ENCODE data around the gene NGLY1. TPM values are rescaled to one million over a fixed set of nuclear protein-coding genes. Genes with fewer than 3 reads are reported as not detected.

Gene NGLY1, protein sequence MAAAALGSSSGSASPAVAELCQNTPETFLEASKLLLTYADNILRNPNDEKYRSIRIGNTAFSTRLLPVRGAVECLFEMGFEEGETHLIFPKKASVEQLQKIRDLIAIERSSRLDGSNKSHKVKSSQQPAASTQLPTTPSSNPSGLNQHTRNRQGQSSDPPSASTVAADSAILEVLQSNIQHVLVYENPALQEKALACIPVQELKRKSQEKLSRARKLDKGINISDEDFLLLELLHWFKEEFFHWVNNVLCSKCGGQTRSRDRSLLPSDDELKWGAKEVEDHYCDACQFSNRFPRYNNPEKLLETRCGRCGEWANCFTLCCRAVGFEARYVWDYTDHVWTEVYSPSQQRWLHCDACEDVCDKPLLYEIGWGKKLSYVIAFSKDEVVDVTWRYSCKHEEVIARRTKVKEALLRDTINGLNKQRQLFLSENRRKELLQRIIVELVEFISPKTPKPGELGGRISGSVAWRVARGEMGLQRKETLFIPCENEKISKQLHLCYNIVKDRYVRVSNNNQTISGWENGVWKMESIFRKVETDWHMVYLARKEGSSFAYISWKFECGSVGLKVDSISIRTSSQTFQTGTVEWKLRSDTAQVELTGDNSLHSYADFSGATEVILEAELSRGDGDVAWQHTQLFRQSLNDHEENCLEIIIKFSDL
- 18.3 and 26.5 TPM in 2 replicates for total RNA-seq

DNA sequence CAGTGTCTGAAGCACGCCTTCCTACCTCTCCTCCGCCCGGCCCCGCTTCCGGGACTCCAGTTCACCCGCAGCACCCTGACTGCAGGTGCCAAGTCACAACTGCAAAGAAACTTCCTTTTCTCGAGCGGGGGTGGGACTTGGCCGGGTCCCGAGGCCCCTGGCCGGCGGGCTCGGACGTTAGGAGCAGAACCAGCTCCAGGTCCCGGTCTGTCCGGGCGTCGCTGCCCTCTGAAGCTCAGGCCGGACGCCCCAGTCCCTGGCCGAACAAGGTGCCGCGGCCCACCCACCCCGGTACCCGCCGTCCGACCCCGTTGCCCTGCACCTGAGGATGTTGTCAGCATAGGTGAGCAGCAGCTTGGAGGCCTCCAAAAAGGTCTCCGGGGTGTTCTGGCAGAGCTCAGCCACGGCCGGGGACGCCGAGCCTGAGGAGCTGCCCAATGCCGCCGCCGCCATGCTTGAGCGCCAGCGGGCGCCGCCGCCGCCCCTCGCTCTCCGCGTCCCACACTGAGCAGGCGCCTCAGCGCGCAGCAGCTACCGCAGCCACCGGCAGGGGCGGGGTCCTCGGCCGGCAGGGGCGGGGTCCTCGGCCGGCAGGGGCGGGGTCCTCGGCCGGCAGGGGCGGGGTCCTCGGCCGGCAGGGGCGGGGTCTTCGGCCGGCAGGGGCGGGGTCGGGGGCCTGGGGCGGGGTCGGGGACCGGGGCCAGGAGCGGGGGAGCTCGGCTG lies at the start of gene NGLY1:
Gene NGLY1 (minus strand): TSS at position 506 of the 723 bp plus-strand sequence. CDS start 53 bp downstream, at position 453.
- no peak for DNase-seq (ENCODE audit: low read depth)
- peak within 1 kb of the TSS; percentile 85 for H3K4me3 ChIP-seq (ENCODE audit: low read depth, low read length)
- TF ChIP-seq, protein P1, sequence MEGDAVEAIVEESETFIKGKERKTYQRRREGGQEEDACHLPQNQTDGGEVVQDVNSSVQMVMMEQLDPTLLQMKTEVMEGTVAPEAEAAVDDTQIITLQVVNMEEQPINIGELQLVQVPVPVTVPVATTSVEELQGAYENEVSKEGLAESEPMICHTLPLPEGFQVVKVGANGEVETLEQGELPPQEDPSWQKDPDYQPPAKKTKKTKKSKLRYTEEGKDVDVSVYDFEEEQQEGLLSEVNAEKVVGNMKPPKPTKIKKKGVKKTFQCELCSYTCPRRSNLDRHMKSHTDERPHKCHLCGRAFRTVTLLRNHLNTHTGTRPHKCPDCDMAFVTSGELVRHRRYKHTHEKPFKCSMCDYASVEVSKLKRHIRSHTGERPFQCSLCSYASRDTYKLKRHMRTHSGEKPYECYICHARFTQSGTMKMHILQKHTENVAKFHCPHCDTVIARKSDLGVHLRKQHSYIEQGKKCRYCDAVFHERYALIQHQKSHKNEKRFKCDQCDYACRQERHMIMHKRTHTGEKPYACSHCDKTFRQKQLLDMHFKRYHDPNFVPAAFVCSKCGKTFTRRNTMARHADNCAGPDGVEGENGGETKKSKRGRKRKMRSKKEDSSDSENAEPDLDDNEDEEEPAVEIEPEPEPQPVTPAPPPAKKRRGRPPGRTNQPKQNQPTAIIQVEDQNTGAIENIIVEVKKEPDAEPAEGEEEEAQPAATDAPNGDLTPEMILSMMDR (conservative IDR thresholded peaks at IDR 0.05; ENCODE audit: low read depth, low read length) = no peak

GRCh38 chr3:25831578-25831977 lies 48.3 kb upstream of the NGLY1 start:
- DNase-seq (ENCODE audit: low read depth) = peak; percentile 48

GRCh38 chr3:25830373-25831280 lies 47.4 kb upstream of the NGLY1 start:
- TF ChIP-seq, protein P1 (conservative IDR thresholded peaks at IDR 0.05; ENCODE audit: low read depth, low read length) = no peak

More at GRCh38 chr3:25831578-25831977, 48.3 kb upstream of the NGLY1 start:
- H3K4me3 ChIP-seq (ENCODE audit: low read depth, low read length) = no peak overlapping the region
- TF ChIP-seq, protein P1 (conservative IDR thresholded peaks at IDR 0.05; ENCODE audit: low read depth, low read length) = peak; percentile 60

GRCh38 chr3:25826510-25826909 lies 43.3 kb upstream of the NGLY1 start:
- no peak for DNase-seq (ENCODE audit: low read depth)
- no peak overlapping the region for H3K4me3 ChIP-seq (ENCODE audit: low read depth, low read length)
- TF ChIP-seq, protein P1 (conservative IDR thresholded peaks at IDR 0.05; ENCODE audit: low read depth, low read length) = no peak

More at GRCh38 chr3:25830373-25831280, 47.4 kb upstream of the NGLY1 start:
- DNase-seq (ENCODE audit: low read depth) = no peak
- H3K4me3 ChIP-seq (ENCODE audit: low read depth, low read length) = no peak overlapping the region

- TF ChIP-seq, protein P1 (conservative IDR thresholded peaks at IDR 0.05; ENCODE audit: low read depth, low read length) = no peak
- no peak overlapping the region for H3K4me3 ChIP-seq (ENCODE audit: low read depth, low read length)
- DNase-seq (ENCODE audit: low read depth) = no peak
These were observed 40.1 kb upstream of the NGLY1 start for GRCh38 chr3:25823314-25823713.

Measured in epithelial cell of proximal tubule (primary cell).